PC-9 (cell line): Measurements from ENCODE around the gene STARD13. TPM values are rescaled to one million over a fixed set of nuclear protein-coding genes. Genes with fewer than 3 reads are reported as not detected.

Experiments used
- BruUV-seq: library from RNA; stranded (reverse); fragments of 400-500 nt; replicated peaks from 2 replicates; lab custom pipeline; 2021; lab: Mats Ljungman, UMichigan
- CTCF ChIA-PET: fragments of 300-600 bp; sonication (Branson Sonifier 250); formaldehyde crosslinking; loops from one replicate; lab custom pipeline; 2022; ENCODE audit warnings: antibody characterized with exemption; lab: Charles Lee
- POLR2A ChIA-PET: fragments of 300-600 bp; sonication (Branson Sonifier 250); formaldehyde crosslinking; loops from one replicate; lab custom pipeline; 2022; ENCODE audit warnings: antibody characterized with exemption; ENCODE audit not compliant: unreplicated experiment; lab: Charles Lee
- DNase-seq, 2 experiments: peaks; one replicate each; pipeline versions ENCODE4 v3.0.0 to v3.0.0-alpha.2; 2015 to 2022; ENCODE audit warnings: mixed read lengths in 1 of 2
- H2AFZ ChIP-seq: fragments of 200-600 bp; sonication (generic); 2 replicates; pipeline ENCODE4 v1.8.1; 2017; ENCODE audit warnings: antibody characterized with exemption
- H3F3A ChIP-seq: fragments of 200-600 bp; sonication (generic); 2 replicates; pipeline ENCODE4 v1.8.1; 2017; ENCODE audit warnings: antibody characterized with exemption, mild to moderate bottlenecking, low read depth; ENCODE audit not compliant: insufficient read depth
- H3K27ac ChIP-seq: fragments of 200-600 bp; sonication (generic); 2 replicates; pipeline ENCODE4 v1.6.1; 2016; ENCODE audit warnings: mixed run types
- H3K27me3 ChIP-seq: fragments of 200-600 bp; sonication (generic); 2 replicates; pipeline ENCODE4 v1.6.1; 2016; ENCODE audit warnings: low read depth, mixed run types; ENCODE audit not compliant: insufficient read depth
- H3K36me3 ChIP-seq: fragments of 200-600 bp; sonication (generic); 2 replicates; pipeline ENCODE4 v1.6.1; 2016; ENCODE audit warnings: low read depth, mixed run types
- H3K4me1 ChIP-seq: fragments of 200-600 bp; sonication (generic); replicated peaks from 2 replicates; pipeline ENCODE4 v1.6.1; 2016; ENCODE audit warnings: mixed run types; ENCODE audit not compliant: insufficient read depth
- H3K4me2 ChIP-seq: fragments of 200-600 bp; sonication (generic); 2 replicates; pipeline ENCODE4 v1.6.1; 2017; ENCODE audit warnings: mixed run types
- H3K4me3 ChIP-seq: fragments of 200-600 bp; sonication (generic); 2 replicates; pipeline ENCODE4 v1.6.1; 2016; ENCODE audit warnings: mixed run types
- H3K79me2 ChIP-seq: fragments of 200-600 bp; sonication (generic); 2 replicates; pipeline ENCODE4 v1.6.1; 2017; ENCODE audit warnings: low read depth, mixed run types
- H3K9me2 ChIP-seq: fragments of 200-600 bp; sonication (generic); 2 replicates; pipeline ENCODE4 v1.8.1; 2017; ENCODE audit warnings: mild to moderate bottlenecking; ENCODE audit not compliant: insufficient read depth
- H3K9me3 ChIP-seq: fragments of 200-600 bp; sonication (generic); 2 replicates; pipeline ENCODE4 v1.8.1; 2016; ENCODE audit warnings: low read depth; ENCODE audit not compliant: insufficient read depth
- H4K20me1 ChIP-seq: fragments of 200-600 bp; sonication (generic); 2 replicates; pipeline ENCODE4 v1.8.1; 2017; ENCODE audit not compliant: insufficient read depth
- EZH2 ChIP-seq: fragments of 200-600 bp; sonication (generic); IDR thresholded peaks from 2 replicates; pipeline ENCODE4 v1.8.0; 2017; ENCODE audit warnings: antibody characterized with exemption, low read depth
- intact Hi-C: fragments of 100-400 bp; cut with micrococcal nuclease; formaldehyde crosslinking; loops from one replicate; pipeline ENCODE4 v1.10.0; 2022; ENCODE audit not compliant: unreplicated experiment
- total RNA-seq: library from RNA; stranded (reverse); gene quantifications from 2 replicates; pipeline ENCODE4 v1.2.3, GENCODE V29; 2021
- TF ChIP-seq, protein P1 (sequence below): fragments of 200-600 bp; sonication (generic); conservative IDR thresholded peaks from 2 replicates; pipeline ENCODE4 v1.6.1; 2017; ENCODE audit warnings: mixed run types, antibody characterized with exemption, mild to moderate bottlenecking, moderate library complexity

STARD13 gene
- total RNA-seq, 1 experiment from 2014 or later, result 19.6 TPM

DNA sequence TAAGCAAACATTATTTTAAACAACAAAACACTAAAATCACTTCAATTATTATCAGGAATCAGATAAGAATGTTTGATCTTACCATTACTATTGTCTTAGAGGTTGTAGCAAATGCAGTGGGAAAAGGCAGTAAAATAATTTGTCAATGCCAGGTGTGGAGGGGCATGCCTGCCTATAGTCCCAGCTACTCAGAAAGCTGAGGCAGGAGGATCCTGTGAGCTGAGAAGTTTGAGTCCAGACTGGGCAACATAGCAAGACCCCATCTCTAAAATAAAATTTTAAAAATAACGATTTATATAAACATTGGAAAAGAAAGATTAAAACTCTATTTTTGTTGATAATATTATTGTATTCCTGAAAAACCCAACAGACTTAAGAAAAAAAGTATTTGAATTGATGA lies 202.5 kb downstream of the STARD13 start:
- Histone ChIP-seq H3K4me1 (0 out of 2 replicates have a peak, but pooled peaks cover 4% of the 10 kb centered on the region), H3K4me2 (no peak overlapping the region), H3K79me2 (no peaks in the 10 kb centered on the region), H3F3A (no peaks in the 10 kb centered on the region), H2AFZ (no peak overlapping the region), H3K9me3 (no peaks in the 10 kb centered on the region), H3K27me3 (no peaks in the 10 kb centered on the region), H3K36me3 (no peaks in the 10 kb centered on the region), H3K4me3 (no peak overlapping the region), H3K9me2 (0 out of 2 replicates have a peak, but pooled peaks cover 4% of the 10 kb centered on the region), H3K27ac (no peak overlapping the region), H4K20me1 (no peaks in the 10 kb centered on the region)
- DNase-seq, result no peak
- no peak for TF ChIP-seq EZH2
- TF ChIP-seq, protein P1, sequence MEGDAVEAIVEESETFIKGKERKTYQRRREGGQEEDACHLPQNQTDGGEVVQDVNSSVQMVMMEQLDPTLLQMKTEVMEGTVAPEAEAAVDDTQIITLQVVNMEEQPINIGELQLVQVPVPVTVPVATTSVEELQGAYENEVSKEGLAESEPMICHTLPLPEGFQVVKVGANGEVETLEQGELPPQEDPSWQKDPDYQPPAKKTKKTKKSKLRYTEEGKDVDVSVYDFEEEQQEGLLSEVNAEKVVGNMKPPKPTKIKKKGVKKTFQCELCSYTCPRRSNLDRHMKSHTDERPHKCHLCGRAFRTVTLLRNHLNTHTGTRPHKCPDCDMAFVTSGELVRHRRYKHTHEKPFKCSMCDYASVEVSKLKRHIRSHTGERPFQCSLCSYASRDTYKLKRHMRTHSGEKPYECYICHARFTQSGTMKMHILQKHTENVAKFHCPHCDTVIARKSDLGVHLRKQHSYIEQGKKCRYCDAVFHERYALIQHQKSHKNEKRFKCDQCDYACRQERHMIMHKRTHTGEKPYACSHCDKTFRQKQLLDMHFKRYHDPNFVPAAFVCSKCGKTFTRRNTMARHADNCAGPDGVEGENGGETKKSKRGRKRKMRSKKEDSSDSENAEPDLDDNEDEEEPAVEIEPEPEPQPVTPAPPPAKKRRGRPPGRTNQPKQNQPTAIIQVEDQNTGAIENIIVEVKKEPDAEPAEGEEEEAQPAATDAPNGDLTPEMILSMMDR, result no peak
- no TSS peak for BruUV-seq
- POLR2A ChIA-PET, result no interaction called here
- CTCF ChIA-PET, result no interaction called here
- intact Hi-C loops, result no loop called here

DNA sequence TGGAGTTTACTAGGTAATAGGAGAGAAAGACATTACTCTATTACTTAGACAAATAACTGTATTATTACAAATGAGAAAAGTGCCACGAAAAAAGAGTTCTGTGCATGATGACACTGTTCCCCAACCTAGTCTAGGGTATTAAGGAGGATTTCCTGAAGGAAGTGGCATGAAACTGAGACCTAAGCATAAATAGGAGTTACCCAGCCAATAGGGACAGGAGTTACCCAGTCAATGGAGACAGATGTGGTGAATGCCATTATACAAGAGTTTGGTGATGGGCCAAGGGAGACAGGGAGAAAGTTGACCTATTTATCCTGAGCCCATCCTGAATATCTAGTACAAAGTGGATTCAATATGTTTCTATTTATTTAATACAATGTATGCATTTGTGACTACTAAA lies 203.9 kb downstream of the STARD13 start:
- Histone ChIP-seq H3F3A (no peaks in the 10 kb centered on the region), H3K36me3 (no peaks in the 10 kb centered on the region), H3K4me1 (0 out of 2 replicates have a peak, but pooled peaks cover 4% of the 10 kb centered on the region), H3K9me3 (no peaks in the 10 kb centered on the region), H3K4me3 (no peak overlapping the region), H3K9me2 (0 out of 2 replicates have a peak, but pooled peaks cover 4% of the 10 kb centered on the region), H4K20me1 (no peaks in the 10 kb centered on the region), H3K4me2 (no peak overlapping the region), H3K27ac (no peak overlapping the region), H3K79me2 (no peaks in the 10 kb centered on the region), H3K27me3 (no peaks in the 10 kb centered on the region), H2AFZ (0 out of 2 replicates have a peak overlapping the region, but pooled peaks have one; percentile 45)
- TF ChIP-seq EZH2, result no peak
- TF ChIP-seq, protein P1, result no peak
- DNase-seq, result no peak
- ChIA-PET POLR2A (no interaction called here), CTCF (no interaction called here)
- BruUV-seq, result no TSS peak
- intact Hi-C loops, result no loop called here

DNA sequence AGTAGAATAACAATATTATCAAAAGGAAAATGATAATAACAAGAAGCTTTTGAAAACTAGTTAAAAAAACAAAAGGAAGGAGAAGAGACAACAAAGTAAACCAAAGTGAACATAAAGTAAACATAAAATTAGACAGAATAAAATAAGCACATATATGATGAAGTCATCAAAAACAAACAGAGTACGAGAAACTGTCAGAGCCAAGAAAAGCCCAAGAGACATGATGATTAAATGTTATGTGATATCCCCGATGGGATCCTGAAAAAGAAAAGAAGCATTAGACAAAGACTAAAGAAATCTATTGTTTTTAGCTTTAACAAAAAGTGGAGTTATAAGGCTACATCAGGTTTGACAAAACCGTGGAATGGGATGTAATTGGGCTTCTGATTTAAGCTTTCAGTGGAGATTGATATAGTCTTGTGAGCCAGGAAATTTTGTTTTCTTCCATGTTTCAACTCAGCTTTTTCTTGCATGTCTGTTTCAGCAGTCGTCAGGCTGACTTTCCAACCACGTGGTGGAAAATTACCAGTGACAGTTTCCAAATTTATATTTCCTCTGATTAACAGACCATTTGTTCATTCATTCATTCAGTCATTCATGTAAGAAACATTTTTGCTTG lies 204.5 kb downstream of the STARD13 start:
- 0 out of 2 replicates have a peak overlapping the region, but pooled peaks have one; percentile 45 for H2AFZ ChIP-seq
- no TSS peak for BruUV-seq
- no peaks in the 10 kb centered on the region for H3K9me3 ChIP-seq
- 0 out of 2 replicates have a peak, but pooled peaks cover 4% of the 10 kb centered on the region for H3K4me1 ChIP-seq
- DNase-seq, result no peak
- H3K36me3 ChIP-seq, result no peaks in the 10 kb centered on the region
- no peaks in the 10 kb centered on the region for H3F3A ChIP-seq
- no peaks in the 10 kb centered on the region for H4K20me1 ChIP-seq
- no peaks in the 10 kb centered on the region for H3K79me2 ChIP-seq
- H3K9me2 ChIP-seq, result 0 out of 2 replicates have a peak, but pooled peaks cover 4% of the 10 kb centered on the region
- ChIA-PET CTCF (no interaction called here), POLR2A (no interaction called here)
- H3K4me2 ChIP-seq, result no peak overlapping the region
- H3K27ac ChIP-seq, result no peak overlapping the region
- H3K27me3 ChIP-seq, result no peaks in the 10 kb centered on the region
- no peak for TF ChIP-seq EZH2
- TF ChIP-seq, protein P1, result no peak
- intact Hi-C loops, result no loop called here
- H3K4me3 ChIP-seq, result no peak overlapping the region
